Kidney (tissue), 14 donors: ENCODE data around the gene RANBP3. TPM values are rescaled to one million over a fixed set of nuclear protein-coding genes. Genes with fewer than 3 reads are reported as not detected.

Experiments used
- DNase-seq, 5 donors: peaks; one replicate each; pipeline ENCODE4 v3.0.0-alpha.2; 2013 to 2020
- FAIRE-seq: peaks from 2 replicates; lab custom pipeline; 2012; peaks lifted over from hg19 to GRCh38; lab: Jason Lieb, UNC
- H3K27ac ChIP-seq, 2 donors: one replicate each; pipeline ENCODE4 v1.7.0; 2013; ENCODE audit warnings: low read depth in 2 of 2, low read length in 2 of 2, inconsistent platforms in 1 of 2
- H3K27me3 ChIP-seq: one replicate; pipeline ENCODE4 v1.7.1; 2013; ENCODE audit warnings: low read length, inconsistent platforms; ENCODE audit not compliant: control insufficient read depth, insufficient read depth
- H3K36me3 ChIP-seq, 3 donors: one replicate each; pipeline versions ENCODE4 v1.7.0 to v1.7.1; 2013; ENCODE audit warnings: low read length in 3 of 3, control low read depth in 1 of 3, inconsistent platforms in 1 of 3; ENCODE audit not compliant: insufficient read depth in 3 of 3, control insufficient read depth in 2 of 3
- H3K4me1 ChIP-seq, 3 donors: one replicate each; pipeline versions ENCODE4 v1.7.0 to v1.7.1; 2013; ENCODE audit warnings: low read length in 3 of 3, inconsistent platforms in 1 of 3, low read depth in 1 of 3; ENCODE audit not compliant: control insufficient read depth in 2 of 3, insufficient read depth in 2 of 3
- H3K4me3 ChIP-seq, 3 donors: one replicate each; pipeline versions ENCODE4 v1.7.0 to v1.8.1; 2013; ENCODE audit warnings: low read length in 3 of 3, control low read depth in 1 of 3, inconsistent platforms in 1 of 3
- H3K9ac ChIP-seq, 3 donors: one replicate each; pipeline versions ENCODE4 v1.7.0 to v1.7.1; 2013; ENCODE audit warnings: low read length in 3 of 3, control low read depth in 1 of 3, inconsistent platforms in 1 of 3
- H3K9me3 ChIP-seq, 3 donors: one replicate each; pipeline versions ENCODE4 v1.7.0 to v1.7.1; 2013; ENCODE audit warnings: low read length in 3 of 3, control low read depth in 1 of 3, inconsistent platforms in 1 of 3; ENCODE audit not compliant: control insufficient read depth in 2 of 3, insufficient read depth in 1 of 3
- CTCF ChIP-seq: IDR thresholded peaks from 3 replicates; pipeline ENCODE4 v1.5.1; 2012; ENCODE audit warnings: mild to moderate bottlenecking, moderate library complexity, borderline replicate concordance; ENCODE audit not compliant: insufficient read depth; ENCODE audit errors: extremely low read depth
- intact Hi-C: fragments of 100-400 bp; cut with DNase I; formaldehyde crosslinking; loops from one replicate; pipeline ENCODE4 v1.11.1; 2022
- polyA plus RNA-seq: library from polyadenylated mRNA; stranded (reverse); fragments of 350-450 nt; fragmentation: Illumina TruSeq; extraction: RNeasy Lipid Tissue Mini Kit (QIAGEN cat#74804); gene quantifications from one replicate; pipeline ENCODE4 v1.2.3, GENCODE V29; 2014; ENCODE audit warnings: low read depth, low replicate concordance; ENCODE audit not compliant: insufficient read depth
- total RNA-seq: library from RNA; stranded (reverse); fragmentation: NEBNext Ultra II Directional; extraction: Animal tissue kit (Norgen Biotek cat#: 25700); gene quantifications from one replicate; pipeline ENCODE4 v1.2.1, GENCODE V29; 2021
- donor health status: control.
- donor health status: control.
- donor health status: control.
- donor health status: control.
- donor health status: control.
- donor health status: DM: yes; HTN: yes; CAD: no.
- donor health status: Normal renal cell carcinoma (clear cell type).

The RANBP3 gene
- total and polyA plus RNA-seq, 2 donors from 2014 or later: 33.7 to 69.7 TPM

DNA sequence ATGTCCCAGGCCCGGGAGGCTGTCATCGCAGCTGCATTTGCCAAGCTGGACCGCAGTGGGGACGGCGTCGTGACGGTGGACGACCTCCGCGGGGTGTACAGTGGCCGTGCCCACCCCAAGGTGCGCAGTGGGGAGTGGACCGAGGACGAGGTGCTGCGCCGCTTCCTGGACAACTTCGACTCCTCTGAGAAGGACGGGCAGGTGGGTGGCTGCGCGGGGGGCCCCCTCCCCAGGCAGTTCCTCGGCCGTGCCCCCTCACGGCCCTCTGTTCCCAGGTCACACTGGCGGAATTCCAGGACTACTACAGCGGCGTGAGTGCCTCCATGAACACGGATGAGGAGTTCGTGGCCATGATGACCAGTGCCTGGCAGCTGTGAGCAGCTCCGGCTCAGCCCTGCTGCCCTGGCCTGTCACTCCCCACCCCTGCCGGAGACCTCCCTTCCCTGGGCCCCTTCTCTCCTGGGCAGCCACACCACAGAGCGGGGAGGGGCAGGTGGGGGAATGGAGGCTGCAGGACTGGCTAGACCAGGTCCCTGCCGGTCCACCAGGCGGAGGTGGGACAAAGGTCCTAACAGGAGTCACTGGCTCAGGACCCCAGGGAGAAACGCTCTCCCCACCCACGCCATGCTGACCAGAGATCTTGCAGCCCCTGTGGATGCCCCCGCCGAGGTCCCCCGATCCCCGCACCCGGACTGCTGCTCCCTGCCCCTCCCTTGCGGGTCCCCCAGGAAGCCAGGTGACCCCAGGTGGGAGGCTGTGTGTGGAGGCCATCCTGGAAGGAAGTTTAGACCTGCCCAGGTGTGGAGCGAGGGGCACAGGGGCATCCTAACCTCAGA lies 62.8 kb downstream of the RANBP3 start:
- Histone ChIP-seq H3K27ac (peak overlapping the region; percentile 59 to 63), H3K36me3 (peaks cover 0 to 12% (median 5%) of the 10 kb centered on the region in 3 donors), H3K9ac (no peak overlapping the region), H3K9me3 (no peaks in the 10 kb centered on the region), H3K27me3 (no peaks in the 10 kb centered on the region), H3K4me3 (no peak overlapping the region), H3K4me1 (peaks cover 0 to 11% (median 0%) of the 10 kb centered on the region in 3 donors)
- intact Hi-C loops: no loop called here
- DNase-seq (peak; percentile 81 to 90 (median 87)), FAIRE-seq (no peak)
- no peak for TF ChIP-seq CTCF

GRCh38 chr19:5914358-5914774 lies 63.6 kb downstream of the RANBP3 start:
- Histone ChIP-seq H3K9ac (no peak overlapping the region), H3K36me3 (peaks cover 0 to 8% (median 5%) of the 10 kb centered on the region in 3 donors), H3K27ac (peak overlapping the region; percentile 59 to 63), H3K27me3 (no peaks in the 10 kb centered on the region), H3K4me1 (peaks cover 0 to 11% (median 0%) of the 10 kb centered on the region in 3 donors), H3K9me3 (no peaks in the 10 kb centered on the region), H3K4me3 (no peak overlapping the region)
- DNase-seq (peak in 1 of 5 donors; percentile 80), FAIRE-seq (no peak)
- no peak for TF ChIP-seq CTCF
- intact Hi-C loops: no loop called here

DNA sequence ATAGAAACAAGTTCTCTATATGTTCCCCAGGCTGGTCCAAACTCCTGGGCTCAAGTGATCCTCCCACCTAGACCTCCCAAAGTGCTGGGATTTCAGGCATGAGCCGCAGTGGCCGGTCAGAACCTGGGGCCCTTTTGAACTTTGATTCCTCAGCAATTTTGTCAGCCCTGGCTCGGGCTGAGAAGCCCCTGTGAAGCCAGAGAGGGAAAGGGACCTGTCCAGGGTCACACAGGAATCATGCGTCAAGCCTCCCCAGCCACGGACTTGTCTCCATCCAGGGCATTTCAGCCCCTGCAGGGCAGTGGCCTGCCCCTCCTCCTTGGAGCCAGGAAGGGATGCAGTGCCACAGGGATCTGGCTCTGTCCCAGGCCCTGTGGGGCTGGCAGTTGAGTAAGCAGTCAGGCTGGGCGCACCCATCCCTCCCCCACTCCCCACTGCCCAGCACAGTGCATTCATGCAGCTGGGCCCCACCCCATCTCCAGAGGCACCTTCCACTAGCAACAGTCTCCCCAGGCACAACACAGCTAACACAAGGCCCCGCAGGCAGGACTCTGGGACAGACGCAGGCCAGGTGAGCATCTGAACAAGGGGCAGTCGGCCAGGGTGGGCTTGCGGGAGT lies 64.1 kb downstream of the RANBP3 start, which contains the start of gene CAPS:
Gene CAPS, plus strand, starts transcription at position 516 of the 619 bp plus-strand sequence. CDS start 153 bp downstream, outside the sequence.
- FAIRE-seq (no peak), DNase-seq (peak in 2 of 5 donors; percentile 55 to 94)
- peaks cover 0 to 8% (median 3%) of the 10 kb centered on the region in 3 donors for H3K36me3 ChIP-seq
- intact Hi-C loops: no loop called here
- no peak within 1 kb of the TSS for H3K9ac ChIP-seq
- H3K9me3 ChIP-seq: no peaks in the 10 kb centered on the region
- H3K27ac ChIP-seq: peak within 1 kb of the TSS; percentile 59 to 63
- no peak within 1 kb of the TSS for H3K4me3 ChIP-seq
- H3K4me1 ChIP-seq: peaks cover 0 to 11% (median 0%) of the 10 kb centered on the region in 3 donors
- no peak for TF ChIP-seq CTCF
- H3K27me3 ChIP-seq: no peaks in the 10 kb centered on the region
